GM23338 (cell line): ENCODE results near the gene NDUFB11.

Experiments used
- CREB1 ChIP-seq: fragments of 250-450 bp; sonication (Bioruptor Pico); IDR thresholded peaks from 2 replicates; pipeline ENCODE4 v1.5.0; 2020; ENCODE audit warnings: low read depth, mild to moderate bottlenecking, moderate library complexity
- CTCF ChIP-seq, 2 experiments: fragments of 200-600 bp in 1 of 2; sonication (generic) in 1 of 2; conservative IDR thresholded peaks; 2 replicates each; pipeline versions ENCODE4 v1.5.1 to v1.6.1; 2016 to 2017; ENCODE audit warnings: antibody characterized with exemption in 2 of 2, low read depth in 2 of 2, mild to moderate bottlenecking in 2 of 2, moderate library complexity in 1 of 2
- EZH2 ChIP-seq: fragments of 200-600 bp; sonication (generic); IDR thresholded peaks from one replicate; pipeline ENCODE4 v1.8.0; 2017; ENCODE audit warnings: antibody characterized with exemption, mild to moderate bottlenecking, low read depth; ENCODE audit not compliant: unreplicated experiment
- EZH2phosphoT487 ChIP-seq: fragments of 200-600 bp; sonication (generic); IDR thresholded peaks from one replicate; pipeline ENCODE4 v1.8.1; 2018; ENCODE audit warnings: antibody characterized with exemption; ENCODE audit not compliant: unreplicated experiment
- JUNB ChIP-seq: IDR thresholded peaks from one replicate; pipeline ENCODE4 v1.6.1; 2016; ENCODE audit warnings: antibody characterized with exemption; ENCODE audit not compliant: unreplicated experiment
- POLR2AphosphoS5 ChIP-seq: IDR thresholded peaks from 2 replicates; pipeline ENCODE4 v1.6.1; 2016; ENCODE audit warnings: antibody characterized with exemption, low read depth
- REST ChIP-seq: IDR thresholded peaks from one replicate; pipeline ENCODE4 v1.6.1; 2018; ENCODE audit warnings: antibody characterized with exemption; ENCODE audit not compliant: unreplicated experiment
- ZNF114 ChIP-seq: fragments of 250-450 bp; sonication (Bioruptor Pico); IDR thresholded peaks from 2 replicates; pipeline ENCODE4 v1.5.0; 2020; ENCODE audit warnings: mild to moderate bottlenecking, moderate library complexity
- ZNF331 ChIP-seq: fragments of 250-450 bp; sonication (Bioruptor Pico); IDR thresholded peaks from 2 replicates; pipeline ENCODE4 v1.5.0; 2020; ENCODE audit warnings: low read depth, mild to moderate bottlenecking, moderate library complexity
- TF ChIP-seq, protein P1 (sequence below): IDR thresholded peaks from 2 replicates; pipeline ENCODE4 v1.6.1; 2016; ENCODE audit warnings: antibody characterized with exemption

GRCh38 chrX:47160781-47161180 lies 16.3 kb upstream of the NDUFB11 start:
- TF ChIP-seq EZH2 (no peak), EZH2phosphoT487 (no peak), REST (no peak), CTCF (conservative IDR thresholded peaks at IDR 0.05; ENCODE audit: low read depth in 2 of 2) (no peak), POLR2AphosphoS5 (no peak), CREB1 (CRISPR knock-in tag) (no peak), ZNF331 (CRISPR knock-in tag) (no peak), JUNB (no peak), ZNF114 (CRISPR knock-in tag) (no peak)
- TF ChIP-seq, protein P1, sequence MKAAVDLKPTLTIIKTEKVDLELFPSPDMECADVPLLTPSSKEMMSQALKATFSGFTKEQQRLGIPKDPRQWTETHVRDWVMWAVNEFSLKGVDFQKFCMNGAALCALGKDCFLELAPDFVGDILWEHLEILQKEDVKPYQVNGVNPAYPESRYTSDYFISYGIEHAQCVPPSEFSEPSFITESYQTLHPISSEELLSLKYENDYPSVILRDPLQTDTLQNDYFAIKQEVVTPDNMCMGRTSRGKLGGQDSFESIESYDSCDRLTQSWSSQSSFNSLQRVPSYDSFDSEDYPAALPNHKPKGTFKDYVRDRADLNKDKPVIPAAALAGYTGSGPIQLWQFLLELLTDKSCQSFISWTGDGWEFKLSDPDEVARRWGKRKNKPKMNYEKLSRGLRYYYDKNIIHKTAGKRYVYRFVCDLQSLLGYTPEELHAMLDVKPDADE = no peak
